GM21528 (cell line): ENCODE data around the gene TDRD6.
A peak's percentile ranks its signal among the peaks of the same experiment; 100 is the strongest.
"Not testable (repeated sequence)": the region's sequence is repeated elsewhere in the genome, so short reads cannot be mapped to it uniquely, and the experiment has no call there.

Experiments used
- ATAC-seq: cut with Tn5 transposase; IDR thresholded peaks from one replicate; pipeline ENCODE4 v1.9.1; 2021; ENCODE audit warnings: mild to moderate bottlenecking, moderate library complexity; ENCODE audit not compliant: unreplicated experiment, low FRiP score

The TDRD6 gene, protein sequence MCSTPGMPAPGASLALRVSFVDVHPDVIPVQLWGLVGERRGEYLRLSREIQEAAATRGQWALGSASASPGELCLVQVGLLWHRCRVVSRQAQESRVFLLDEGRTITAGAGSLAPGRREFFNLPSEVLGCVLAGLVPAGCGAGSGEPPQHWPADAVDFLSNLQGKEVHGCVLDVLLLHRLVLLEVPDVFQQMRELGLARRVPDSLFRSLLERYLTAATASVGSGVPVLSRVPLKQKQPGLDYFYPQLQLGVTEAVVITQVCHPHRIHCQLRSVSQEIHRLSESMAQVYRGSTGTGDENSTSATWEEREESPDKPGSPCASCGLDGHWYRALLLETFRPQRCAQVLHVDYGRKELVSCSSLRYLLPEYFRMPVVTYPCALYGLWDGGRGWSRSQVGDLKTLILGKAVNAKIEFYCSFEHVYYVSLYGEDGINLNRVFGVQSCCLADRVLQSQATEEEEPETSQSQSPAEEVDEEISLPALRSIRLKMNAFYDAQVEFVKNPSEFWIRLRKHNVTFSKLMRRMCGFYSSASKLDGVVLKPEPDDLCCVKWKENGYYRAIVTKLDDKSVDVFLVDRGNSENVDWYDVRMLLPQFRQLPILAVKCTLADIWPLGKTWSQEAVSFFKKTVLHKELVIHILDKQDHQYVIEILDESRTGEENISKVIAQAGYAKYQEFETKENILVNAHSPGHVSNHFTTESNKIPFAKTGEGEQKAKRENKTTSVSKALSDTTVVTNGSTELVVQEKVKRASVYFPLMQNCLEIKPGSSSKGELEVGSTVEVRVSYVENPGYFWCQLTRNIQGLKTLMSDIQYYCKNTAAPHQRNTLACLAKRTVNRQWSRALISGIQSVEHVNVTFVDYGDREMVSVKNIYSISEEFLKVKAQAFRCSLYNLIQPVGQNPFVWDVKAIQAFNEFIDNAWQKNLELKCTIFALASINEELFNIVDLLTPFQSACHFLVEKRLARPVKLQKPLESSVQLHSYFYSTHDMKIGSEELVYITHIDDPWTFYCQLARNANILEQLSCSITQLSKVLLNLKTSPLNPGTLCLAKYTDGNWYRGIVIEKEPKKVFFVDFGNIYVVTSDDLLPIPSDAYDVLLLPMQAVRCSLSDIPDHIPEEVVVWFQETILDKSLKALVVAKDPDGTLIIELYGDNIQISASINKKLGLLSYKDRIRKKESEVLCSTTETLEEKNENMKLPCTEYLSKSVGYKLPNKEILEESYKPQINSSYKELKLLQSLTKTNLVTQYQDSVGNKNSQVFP (N-terminal part only)

DNA sequence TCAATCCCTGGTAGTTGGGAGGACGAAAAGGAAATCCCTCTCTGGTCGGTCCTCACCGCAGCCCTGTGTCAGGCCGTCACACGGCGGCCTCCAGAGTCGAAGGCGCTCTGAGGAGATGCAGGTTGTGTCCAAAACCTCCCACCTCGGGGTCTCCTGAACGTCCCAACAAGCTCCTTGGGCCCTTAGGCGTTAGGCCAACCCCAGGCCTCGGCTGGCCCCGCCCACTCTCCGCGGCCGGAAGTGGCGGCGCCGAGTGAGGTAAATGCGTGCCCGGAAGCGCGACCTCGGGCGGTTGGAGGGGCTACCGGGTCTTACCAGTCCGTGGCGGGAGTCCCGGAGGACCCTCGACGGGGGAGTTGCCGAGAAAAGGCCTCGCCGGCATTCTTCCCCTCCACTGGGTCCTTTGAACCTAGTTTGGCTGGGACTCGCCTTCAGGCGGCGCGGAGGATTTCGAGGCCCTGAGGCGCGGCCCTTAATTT is at the start of gene TDRD6:
TSS of gene TDRD6 (plus strand) at position 267 of the 479 bp plus-strand sequence. CDS start 244 bp downstream, outside the sequence.
- no peak for ATAC-seq

DNA sequence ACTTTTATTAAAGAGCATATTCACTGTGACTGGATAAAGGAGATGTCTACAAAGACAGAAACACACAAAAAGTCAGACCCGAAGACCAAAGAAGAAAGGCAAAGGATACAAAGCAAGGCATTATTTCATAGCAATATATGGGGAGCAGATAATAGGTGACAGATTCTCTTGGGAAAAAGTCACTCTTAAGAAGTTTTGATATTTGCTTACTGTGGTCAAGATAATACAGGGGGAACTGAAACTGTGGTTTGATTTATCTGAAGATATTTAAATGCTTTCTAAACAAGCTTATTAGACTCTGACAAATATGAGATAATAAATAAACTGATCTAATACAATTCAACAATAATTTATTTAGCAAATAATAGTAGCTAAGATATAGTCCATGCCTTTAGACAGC is 49.8 kb upstream of the TDRD6 start:
- ATAC-seq = no peak

DNA sequence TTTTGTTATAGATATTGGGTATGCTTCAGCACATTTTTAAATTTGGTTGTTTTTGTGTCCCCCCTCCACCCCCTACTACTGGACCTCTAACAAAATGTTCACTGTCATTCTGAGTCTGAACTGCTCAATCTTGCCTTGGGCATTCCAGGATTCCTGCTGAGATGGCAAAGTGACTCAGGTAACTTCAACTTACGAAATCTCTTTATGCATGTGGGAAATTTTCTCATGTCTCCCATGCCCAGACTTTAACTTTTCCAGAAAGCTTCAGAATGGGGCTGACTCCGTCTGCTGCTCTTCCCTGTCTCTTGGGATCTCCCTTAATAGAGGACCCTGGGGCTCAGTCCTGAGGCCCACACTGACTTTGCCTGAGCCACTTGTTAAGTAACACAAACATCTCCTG is 49.0 kb upstream of the TDRD6 start:
- no peak for ATAC-seq

DNA sequence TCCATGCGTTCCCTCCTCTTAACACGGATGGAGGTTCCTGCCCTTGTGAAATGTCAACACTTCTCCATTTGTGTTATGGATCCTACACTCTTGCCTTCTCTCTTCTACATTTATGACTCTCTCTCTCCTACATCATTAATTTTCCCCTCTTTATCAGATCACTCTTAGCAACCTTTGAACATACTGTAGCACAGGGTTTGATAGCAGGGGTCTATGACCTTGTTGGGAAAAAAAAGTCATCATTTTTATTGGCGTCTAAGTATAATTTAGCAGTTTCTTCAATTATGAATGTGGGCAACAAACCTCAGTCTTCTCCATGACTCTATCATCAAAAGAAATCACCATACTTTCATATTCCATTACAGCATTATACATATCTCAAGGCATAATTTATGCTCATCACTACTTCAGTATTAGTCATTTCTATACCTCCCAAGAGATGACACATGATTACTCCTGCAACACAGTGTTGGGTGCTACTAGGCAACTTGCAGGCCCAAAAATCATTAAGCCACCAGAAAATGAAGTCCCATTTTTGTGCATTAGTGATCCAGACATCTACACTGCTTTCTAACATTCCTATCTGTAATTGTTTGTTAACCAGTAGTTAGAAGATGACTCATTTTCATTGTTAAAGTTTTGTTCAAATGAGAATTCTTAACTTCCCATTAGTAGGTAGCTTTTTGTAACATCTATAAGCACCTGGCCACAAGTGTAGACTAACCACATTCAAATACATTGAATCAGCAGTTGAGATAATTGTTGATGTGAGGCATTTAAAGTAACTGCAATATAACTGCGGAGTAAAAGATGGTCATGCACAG is 44.5 kb upstream of the TDRD6 start:
- no peak for ATAC-seq

DNA sequence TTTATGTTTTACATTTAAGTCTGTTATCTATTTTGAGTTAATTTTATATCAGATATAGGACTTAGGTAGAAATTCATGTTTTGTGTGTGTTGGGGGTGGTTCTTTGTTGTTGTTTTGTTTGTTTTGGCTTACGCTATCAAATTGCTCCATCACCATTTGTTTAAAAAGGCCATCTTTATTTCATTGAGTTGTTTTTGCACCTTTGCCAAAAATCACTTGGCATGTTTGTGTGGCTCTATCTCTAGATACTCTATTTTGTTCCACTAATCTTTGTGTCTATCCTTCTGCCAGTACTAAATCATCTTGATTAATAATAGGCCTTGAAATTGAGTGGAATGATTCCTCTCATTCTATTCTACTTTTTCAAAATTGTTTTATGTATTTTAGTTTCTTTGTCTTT is 42.4 kb upstream of the TDRD6 start:
- ATAC-seq = no peak

DNA sequence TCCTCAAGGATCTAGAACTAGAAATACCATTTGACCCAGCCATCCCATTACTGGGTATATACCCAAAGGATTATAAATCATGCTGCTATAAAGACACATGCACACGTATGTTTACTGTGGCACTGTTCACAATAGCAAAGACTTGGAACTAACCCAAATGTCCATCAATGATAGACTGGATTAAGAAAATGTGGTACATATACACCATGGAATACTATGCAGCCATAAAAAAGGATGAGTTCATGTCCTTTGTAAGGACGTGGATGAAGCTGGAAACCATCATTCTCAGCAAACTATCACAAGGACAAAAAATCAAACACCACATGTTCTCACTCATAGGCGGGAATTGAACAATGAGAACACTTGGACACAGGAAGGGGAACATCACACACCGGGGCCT is 39.6 kb upstream of the TDRD6 start:
- ATAC-seq = not testable (repeated sequence)

DNA sequence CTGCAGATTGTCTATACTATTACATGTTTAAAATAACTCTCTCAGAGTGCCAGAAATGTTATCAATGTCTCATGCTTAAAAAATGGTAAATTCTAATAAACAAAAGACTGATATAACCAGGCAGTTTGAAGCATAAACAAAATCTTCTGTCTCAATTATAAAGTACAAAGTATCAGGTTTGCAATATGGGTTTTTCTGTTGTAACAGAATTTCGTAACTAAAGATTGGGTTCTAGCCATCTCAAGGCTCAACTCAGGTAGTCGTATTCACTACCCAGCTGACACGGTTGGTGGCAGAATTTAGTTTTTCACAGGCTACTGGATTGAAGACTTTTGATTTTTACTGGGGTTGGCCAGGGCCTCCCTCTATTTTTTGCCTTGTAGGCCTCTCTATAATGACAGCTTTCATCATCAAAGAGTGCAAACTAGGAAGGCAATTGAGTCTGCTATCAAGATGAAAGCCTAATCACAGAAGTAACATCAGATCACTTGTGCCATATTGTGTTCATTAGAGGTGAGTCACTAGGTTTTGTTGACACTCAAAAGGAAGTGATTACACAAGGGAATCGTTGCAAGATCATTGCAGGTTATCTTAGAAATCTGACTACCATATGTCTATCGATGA is 38.7 kb upstream of the TDRD6 start:
- no peak for ATAC-seq

DNA sequence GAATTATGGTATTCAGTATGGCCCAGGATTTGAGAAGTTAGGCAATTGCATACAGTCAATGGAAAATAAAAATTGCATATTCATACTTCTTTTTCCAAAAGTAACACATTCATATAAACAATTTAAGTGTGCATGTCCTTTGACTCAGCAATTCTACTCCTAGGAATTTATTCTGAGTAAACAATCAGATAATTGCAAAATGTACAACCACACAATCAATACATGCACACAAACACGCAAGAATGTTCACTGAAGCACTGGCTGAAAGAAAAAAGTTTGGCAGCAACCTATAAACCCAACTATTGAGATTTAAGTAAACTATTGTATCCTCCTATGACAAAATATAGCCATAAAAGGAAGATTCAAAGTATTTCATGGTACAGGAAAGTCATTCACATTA is 36.7 kb upstream of the TDRD6 start:
- no peak for ATAC-seq

DNA sequence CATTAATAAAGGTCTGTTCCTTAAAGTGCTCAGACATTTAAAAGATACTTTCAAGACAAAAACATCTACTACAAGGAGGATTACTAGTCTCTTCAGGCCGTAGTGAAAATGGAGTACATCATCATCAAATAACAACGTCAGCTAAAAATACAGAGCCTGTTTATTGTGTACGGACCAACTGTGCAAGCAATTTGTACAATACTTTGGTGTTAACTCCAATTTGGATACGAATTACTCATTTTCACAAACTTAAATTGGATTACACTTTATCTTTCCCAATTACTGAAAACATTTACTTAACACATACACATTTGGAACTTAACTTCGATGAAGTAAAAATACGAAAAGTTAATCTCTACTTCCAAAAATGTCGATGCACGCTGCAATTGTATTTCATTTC is 35.9 kb upstream of the TDRD6 start:
- no peak for ATAC-seq

DNA sequence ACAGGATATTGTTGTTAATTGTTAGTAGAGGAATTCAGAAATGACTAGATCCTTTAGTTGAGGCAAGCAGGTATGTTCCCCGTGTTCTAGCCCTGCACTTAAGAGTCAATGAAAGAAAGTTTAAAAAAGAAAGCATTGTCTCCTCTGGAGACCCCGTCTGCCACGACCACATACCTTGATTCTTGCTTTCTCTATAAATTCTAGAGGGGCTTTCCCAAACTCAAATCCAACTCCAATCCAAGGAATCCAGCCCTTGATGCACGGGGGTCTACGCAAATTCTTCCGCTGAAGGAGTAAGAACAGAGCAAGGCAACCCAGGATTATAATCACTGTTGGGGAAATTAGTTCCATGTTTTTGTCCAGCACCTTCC is 35.5 kb upstream of the TDRD6 start:
- ATAC-seq = no peak

DNA sequence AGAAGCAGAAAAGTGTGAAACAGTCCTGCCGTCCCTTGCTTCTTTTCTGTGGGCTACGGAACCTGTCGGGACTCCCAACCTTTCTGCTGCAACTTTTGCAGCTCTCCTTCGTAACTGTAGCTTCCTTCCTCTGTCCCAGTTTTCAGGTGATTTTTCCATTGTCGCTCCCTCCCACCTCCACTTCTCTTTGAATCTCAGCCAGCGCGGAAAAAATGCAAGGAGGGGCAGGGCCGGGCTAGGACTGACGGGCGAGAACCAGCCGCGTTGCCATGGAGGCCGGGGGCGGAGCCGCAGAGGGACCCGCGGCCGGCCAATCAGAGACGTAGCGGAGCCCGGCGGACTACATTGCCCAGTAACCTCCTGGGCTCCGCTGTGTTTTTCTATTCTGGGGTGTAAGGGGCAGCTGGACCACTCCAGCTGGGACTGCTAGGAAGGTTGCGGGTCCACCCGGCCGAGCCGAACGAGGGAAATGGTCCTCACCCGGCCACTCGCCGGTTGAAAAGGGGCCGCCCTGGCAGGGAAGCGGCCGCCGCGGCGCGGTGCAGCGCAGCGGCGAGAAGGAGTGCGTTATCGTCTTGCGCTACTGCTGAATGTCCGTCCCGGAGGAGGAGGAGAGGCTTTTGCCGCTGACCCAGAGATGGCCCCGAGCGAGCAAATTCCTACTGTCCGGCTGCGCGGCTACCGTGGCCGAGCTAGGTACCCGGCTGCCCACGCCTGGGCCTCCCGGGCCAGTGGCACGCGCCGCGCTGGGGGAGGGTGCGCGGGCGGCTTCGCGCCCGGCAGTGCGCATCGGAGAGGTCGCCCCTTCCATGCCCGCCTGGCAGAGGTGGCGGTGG is 34.9 kb upstream of the TDRD6 start, which contains the start of the genes CYP39A1 and SLC25A27:
TSS of gene CYP39A1 (minus strand) at position 216 of the 836 bp plus-strand sequence. CDS start 236 bp downstream, outside the sequence.
TSS of gene SLC25A27 (plus strand) at position 373 of the 836 bp plus-strand sequence. CDS start at position 591, 218 bp downstream.
- ATAC-seq = peak; percentile 100

DNA sequence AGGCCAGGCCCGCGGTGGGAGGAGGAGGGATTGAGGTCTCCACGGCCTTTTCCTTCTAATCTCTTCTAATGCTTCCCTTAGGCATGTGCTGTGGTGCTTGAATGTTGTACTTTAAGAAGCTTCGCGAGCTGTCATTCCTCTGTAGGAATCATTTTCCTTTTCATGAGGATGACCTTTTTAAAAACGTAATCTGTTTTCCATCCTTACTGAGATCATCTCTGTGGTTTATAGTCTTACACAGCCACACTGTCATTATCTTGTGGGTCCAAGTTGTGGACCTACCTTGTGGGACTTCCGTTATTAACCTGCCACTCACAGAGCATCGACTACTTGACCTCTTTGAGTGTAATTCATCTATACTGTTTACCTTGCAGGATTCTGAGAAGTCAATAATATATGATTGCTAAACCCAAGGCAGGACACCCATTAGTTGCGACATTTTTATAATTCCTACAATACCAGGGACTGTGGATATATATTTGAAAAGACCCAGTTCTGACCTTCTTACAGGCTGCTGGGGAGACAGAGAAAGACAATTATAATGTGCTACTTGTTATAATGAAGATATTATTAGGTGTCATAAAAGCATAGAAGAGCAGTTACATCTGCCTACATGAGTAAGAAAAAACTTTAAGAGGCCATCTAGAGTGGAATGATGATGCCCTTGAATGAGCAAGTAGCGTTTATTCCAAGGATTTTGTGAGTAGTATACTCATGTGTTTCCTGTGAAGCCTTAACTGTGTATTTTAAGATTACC is 34.1 kb upstream of the TDRD6 start:
- no peak for ATAC-seq

DNA sequence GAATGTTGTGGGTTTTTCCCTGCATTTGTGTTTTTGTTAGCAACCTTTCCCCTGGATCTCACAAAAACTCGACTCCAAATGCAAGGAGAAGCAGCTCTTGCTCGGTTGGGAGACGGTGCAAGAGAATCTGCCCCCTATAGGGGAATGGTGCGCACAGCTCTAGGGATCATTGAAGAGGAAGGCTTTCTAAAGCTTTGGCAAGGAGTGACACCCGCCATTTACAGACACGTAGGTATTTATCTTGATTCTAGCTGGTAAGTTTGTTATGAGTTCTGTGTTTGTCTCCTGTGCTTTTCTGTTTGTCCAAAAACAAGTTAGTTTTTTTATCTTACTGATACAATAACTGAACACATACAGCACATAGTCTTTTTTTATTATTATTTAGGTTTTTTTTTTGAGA is 31.9 kb upstream of the TDRD6 start:
- no peak for ATAC-seq

DNA sequence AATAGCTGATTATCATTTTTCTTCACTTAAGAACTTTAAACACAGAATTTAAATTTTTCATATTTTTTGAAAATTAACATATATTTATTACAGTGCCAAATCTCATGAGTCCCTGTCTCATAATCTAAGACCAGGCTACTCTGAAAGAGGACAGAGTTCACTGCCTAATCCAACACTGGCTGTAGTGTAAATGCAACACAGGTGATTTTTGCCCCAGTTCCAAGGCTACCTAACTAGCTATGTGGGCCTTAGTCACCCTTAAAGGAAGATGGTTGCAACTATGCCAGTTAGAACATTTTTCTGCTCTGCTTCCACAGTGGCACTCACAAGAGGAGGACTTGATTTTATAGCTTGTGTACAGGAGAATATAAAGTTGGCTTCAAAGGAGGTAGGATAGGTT is 30.0 kb upstream of the TDRD6 start:
- no peak for ATAC-seq

DNA sequence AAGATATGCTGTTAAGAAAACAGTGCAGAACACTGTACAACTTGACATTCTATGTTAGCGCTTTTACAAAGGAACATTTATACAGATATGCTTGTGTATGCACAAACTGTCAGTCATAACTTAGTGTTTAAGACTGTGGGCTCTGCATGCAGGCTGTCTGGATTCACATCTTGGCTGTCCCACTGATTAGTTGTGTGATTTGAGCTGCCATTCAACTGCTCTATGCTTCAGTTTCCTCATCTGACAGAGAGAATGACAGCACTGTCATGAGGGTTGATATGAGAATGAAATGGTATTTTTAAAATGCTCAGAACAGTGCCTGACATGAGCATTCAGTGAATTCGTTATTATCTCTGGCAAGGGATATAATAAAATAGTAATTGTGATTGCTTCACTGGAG is 26.2 kb upstream of the TDRD6 start:
- no peak for ATAC-seq

DNA sequence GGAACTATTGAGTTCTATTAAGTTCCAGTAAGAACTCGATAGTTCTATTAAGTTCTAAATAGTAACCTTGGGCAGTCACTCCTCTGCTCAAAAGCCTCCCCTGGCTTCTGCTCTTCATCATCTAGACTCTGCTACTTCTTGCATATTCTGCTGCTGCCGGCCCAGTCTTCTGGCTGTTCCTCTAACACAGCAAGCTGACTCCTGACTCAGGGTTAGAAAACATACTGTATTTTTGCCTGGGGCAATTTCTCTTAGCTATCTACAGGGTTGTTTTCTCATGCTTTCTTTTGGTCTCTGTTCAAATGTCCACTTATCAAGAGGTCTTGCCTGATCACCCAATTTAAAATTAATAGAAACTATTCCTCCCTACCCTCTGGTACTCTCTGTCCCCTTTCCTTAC is 20.3 kb upstream of the TDRD6 start:
- no peak for ATAC-seq

DNA sequence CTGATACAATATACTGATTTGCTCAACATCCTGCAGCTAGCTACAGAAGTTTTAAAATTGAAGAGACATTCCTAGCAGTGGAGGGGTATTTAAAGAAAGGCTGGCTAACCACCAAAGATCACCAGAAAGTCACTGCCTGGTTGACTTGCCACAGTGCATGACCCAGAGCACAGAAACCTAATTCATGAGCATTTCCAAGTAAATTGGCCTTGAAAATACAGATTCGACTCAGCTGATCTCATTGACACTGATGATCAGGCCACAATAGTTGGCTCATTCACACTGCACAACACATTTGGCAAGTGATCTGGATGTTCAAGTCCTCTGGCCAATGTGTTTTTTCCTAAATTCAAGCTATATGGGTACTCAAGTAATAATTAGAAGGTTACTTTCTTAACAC is 13.3 kb upstream of the TDRD6 start:
- ATAC-seq = no peak
